IMR-90 (cell line): Measurements from ENCODE around the gene IL1RAP.

Source experiments
- MAFK ChIP-seq: IDR thresholded peaks from 2 replicates; pipeline ENCODE4 v1.6.1; 2012; ENCODE audit warnings: low read depth, low read length, improper control_type of control experiment
- POLR2A ChIP-seq: IDR thresholded peaks from 2 replicates; pipeline ENCODE4 v1.6.1; 2012; ENCODE audit warnings: mild to moderate bottlenecking, low read depth, low read length
- RFX5 ChIP-seq: IDR thresholded peaks from 2 replicates; pipeline ENCODE4 v1.8.0; 2012; ENCODE audit warnings: low read depth, mild to moderate bottlenecking, low read length, moderate library complexity
- TF ChIP-seq, protein P1 (sequence below): conservative IDR thresholded peaks from 2 replicates; pipeline ENCODE4 v1.5.1; 2012; ENCODE audit warnings: mild to moderate bottlenecking, low read depth, low read length, improper control_type of control experiment
- TF ChIP-seq, protein P2 (sequence below): fragments of 150-350 bp; IDR thresholded peaks from 2 replicates; pipeline ENCODE4 v1.6.1; 2017; ENCODE audit warnings: mild to moderate bottlenecking, antibody characterized with exemption, low read length, low read depth

DNA sequence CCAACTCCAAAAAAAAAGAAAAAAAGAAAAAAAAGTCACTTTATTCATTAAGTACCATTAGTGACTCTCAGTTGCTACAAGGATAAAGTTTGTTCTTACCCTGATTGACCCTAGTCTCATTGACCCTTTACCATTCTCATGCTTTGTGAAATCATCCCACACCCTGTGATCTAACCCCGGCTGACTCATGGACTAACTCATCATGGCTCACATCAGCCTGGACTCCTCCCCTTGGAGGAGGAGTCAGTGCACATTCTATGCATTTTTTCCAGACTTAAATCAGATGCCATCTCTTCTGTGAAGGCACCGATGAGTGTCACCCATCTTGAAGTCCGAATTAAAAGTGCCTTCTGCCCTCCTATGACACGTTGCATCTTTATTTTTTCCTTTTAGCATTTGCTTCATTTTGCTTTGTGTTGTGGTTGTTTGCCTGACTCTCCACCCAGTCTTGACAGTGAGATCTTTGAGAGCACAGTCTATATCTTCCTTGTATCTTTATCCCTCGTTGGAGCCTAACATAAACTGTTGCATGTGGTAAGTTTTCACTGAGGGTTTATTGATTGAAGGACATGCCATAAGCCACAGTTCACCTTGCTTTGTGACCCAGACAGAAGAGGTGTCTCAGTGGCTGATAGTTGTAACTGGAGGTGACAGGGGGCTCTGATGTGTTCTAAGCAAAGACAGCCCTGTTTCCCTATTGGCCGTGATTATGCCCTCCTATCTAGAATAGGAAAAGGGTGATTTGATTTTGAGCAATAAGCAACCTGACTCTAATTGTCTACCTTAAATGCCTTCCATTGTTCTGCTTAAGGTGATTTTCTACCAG lies 72.1 kb downstream of the IL1RAP start:
- no peak for TF ChIP-seq POLR2A
- TF ChIP-seq, protein P1, sequence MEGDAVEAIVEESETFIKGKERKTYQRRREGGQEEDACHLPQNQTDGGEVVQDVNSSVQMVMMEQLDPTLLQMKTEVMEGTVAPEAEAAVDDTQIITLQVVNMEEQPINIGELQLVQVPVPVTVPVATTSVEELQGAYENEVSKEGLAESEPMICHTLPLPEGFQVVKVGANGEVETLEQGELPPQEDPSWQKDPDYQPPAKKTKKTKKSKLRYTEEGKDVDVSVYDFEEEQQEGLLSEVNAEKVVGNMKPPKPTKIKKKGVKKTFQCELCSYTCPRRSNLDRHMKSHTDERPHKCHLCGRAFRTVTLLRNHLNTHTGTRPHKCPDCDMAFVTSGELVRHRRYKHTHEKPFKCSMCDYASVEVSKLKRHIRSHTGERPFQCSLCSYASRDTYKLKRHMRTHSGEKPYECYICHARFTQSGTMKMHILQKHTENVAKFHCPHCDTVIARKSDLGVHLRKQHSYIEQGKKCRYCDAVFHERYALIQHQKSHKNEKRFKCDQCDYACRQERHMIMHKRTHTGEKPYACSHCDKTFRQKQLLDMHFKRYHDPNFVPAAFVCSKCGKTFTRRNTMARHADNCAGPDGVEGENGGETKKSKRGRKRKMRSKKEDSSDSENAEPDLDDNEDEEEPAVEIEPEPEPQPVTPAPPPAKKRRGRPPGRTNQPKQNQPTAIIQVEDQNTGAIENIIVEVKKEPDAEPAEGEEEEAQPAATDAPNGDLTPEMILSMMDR = no peak
- TF ChIP-seq MAFK = no peak
- no peak for TF ChIP-seq RFX5
- TF ChIP-seq, protein P2, sequence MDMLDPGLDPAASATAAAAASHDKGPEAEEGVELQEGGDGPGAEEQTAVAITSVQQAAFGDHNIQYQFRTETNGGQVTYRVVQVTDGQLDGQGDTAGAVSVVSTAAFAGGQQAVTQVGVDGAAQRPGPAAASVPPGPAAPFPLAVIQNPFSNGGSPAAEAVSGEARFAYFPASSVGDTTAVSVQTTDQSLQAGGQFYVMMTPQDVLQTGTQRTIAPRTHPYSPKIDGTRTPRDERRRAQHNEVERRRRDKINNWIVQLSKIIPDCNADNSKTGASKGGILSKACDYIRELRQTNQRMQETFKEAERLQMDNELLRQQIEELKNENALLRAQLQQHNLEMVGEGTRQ = no peak
